Chondrocyte (in vitro differentiated cells): ENCODE results near the gene RNFT2. TPM values are rescaled to one million over a fixed set of nuclear protein-coding genes. Genes with fewer than 3 reads are reported as not detected.

Source experiments
- DNase-seq: peaks from one replicate; pipeline ENCODE4 v3.0.0; 2021; ENCODE audit warnings: mixed read lengths, low spot score
- H3K27ac Mint-ChIP-seq: one replicate; pipeline ENCODE4 v1.8.0; 2021; ENCODE audit warnings: mild to moderate bottlenecking, moderate library complexity, mixed read lengths; ENCODE audit not compliant: unreplicated experiment
- H3K27me3 Mint-ChIP-seq: 2 replicates; pipeline ENCODE4 v1.8.0; 2021; ENCODE audit warnings: low read depth, mixed read lengths
- H3K36me3 Mint-ChIP-seq: 2 replicates; pipeline ENCODE4 v1.8.0; 2021; ENCODE audit warnings: low read depth, mixed read lengths
- H3K4me1 Mint-ChIP-seq: 2 replicates; pipeline ENCODE4 v1.8.0; 2021; ENCODE audit warnings: low read depth, mild to moderate bottlenecking, mixed read lengths
- H3K4me3 Mint-ChIP-seq: one replicate; pipeline ENCODE4 v1.8.0; 2021; ENCODE audit warnings: mild to moderate bottlenecking, moderate library complexity, mixed read lengths; ENCODE audit not compliant: unreplicated experiment
- H3K9me3 Mint-ChIP-seq: 2 replicates; pipeline ENCODE4 v1.8.0; 2021; ENCODE audit warnings: low read depth, mixed read lengths
- total RNA-seq: library from RNA; stranded (reverse); gene quantifications from 3 replicates; pipeline ENCODE4 v1.2.1, GENCODE V29; 2021
- TF ChIP-seq, protein P1 (sequence below): fragments of 200-600 bp; sonication (generic); IDR thresholded peaks from 2 replicates; pipeline ENCODE4 v1.5.0; 2021; ENCODE audit warnings: antibody characterized with exemption, mild to moderate bottlenecking, moderate library complexity

RNFT2 gene
- total RNA-seq, 1 donor from 2014 or later = 5.1 TPM

GRCh38 chr12:116697305-116697704 lies 40.8 kb upstream of the RNFT2 start:
- TF ChIP-seq, protein P1, sequence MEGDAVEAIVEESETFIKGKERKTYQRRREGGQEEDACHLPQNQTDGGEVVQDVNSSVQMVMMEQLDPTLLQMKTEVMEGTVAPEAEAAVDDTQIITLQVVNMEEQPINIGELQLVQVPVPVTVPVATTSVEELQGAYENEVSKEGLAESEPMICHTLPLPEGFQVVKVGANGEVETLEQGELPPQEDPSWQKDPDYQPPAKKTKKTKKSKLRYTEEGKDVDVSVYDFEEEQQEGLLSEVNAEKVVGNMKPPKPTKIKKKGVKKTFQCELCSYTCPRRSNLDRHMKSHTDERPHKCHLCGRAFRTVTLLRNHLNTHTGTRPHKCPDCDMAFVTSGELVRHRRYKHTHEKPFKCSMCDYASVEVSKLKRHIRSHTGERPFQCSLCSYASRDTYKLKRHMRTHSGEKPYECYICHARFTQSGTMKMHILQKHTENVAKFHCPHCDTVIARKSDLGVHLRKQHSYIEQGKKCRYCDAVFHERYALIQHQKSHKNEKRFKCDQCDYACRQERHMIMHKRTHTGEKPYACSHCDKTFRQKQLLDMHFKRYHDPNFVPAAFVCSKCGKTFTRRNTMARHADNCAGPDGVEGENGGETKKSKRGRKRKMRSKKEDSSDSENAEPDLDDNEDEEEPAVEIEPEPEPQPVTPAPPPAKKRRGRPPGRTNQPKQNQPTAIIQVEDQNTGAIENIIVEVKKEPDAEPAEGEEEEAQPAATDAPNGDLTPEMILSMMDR = peak; percentile 60
- H3K4me3 Mint-ChIP-seq = no peak overlapping the region
- peaks cover 2% of the 10 kb centered on the region for H3K36me3 Mint-ChIP-seq
- peaks cover 9% of the 10 kb centered on the region for H3K4me1 Mint-ChIP-seq
- H3K9me3 Mint-ChIP-seq = no peaks in the 10 kb centered on the region
- H3K27ac Mint-ChIP-seq = no peak overlapping the region
- peaks cover 19% of the 10 kb centered on the region for H3K27me3 Mint-ChIP-seq
- DNase-seq = no peak

DNA sequence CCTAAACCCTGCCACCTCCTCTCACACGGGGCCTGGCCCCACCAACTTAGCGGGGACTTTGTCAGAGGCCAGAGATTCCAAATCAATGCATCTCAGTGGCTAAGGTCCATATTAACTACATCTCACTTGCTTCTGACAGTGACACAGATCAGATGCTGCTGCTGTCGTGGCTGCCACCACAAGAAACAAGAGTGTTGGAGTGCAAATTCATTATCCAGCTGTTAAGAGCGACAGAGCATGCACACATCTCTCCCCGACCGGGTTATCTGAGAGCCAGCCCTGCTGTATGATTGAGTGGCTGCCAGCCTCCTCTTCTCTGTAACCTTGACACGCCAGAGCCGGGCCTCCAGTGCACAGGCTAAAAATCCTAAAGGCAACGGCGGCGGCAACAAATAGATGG lies 40.4 kb upstream of the RNFT2 start:
- no peak overlapping the region for H3K27ac Mint-ChIP-seq
- TF ChIP-seq, protein P1 = no peak
- no peaks in the 10 kb centered on the region for H3K9me3 Mint-ChIP-seq
- H3K27me3 Mint-ChIP-seq = peaks cover 18% of the 10 kb centered on the region
- H3K4me3 Mint-ChIP-seq = no peak overlapping the region
- H3K36me3 Mint-ChIP-seq = peaks cover 2% of the 10 kb centered on the region
- H3K4me1 Mint-ChIP-seq = peaks cover 9% of the 10 kb centered on the region
- DNase-seq = no peak

DNA sequence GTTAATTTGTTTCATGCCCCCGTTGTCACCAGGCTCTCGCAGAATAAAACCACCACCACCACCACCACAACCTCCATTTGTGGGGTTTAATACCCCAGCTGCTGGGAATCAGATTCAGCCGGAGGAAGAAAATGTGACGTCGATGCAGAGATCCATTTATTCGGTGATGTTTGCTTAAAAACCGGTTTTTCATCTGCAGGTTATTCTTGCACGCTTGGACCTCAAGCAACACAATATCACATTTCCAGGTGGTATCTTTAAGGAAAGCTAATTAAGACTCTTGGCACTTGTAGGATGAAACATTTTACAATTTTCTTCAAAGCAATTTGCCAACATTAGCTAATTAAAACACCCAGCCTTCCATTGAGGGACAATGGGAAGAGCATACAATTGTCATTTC lies 40.0 kb upstream of the RNFT2 start:
- H3K27ac Mint-ChIP-seq = no peak overlapping the region
- H3K4me1 Mint-ChIP-seq = peaks cover 9% of the 10 kb centered on the region
- H3K4me3 Mint-ChIP-seq = no peak overlapping the region
- peaks cover 2% of the 10 kb centered on the region for H3K36me3 Mint-ChIP-seq
- peaks cover 18% of the 10 kb centered on the region for H3K27me3 Mint-ChIP-seq
- TF ChIP-seq, protein P1 = no peak
- no peak for DNase-seq
- no peaks in the 10 kb centered on the region for H3K9me3 Mint-ChIP-seq

- H3K27ac Mint-ChIP-seq = no peak overlapping the region
- H3K9me3 Mint-ChIP-seq = no peaks in the 10 kb centered on the region
- no peak for DNase-seq
Measured at GRCh38 chr12:116698554-116699075, 39.5 kb upstream of the RNFT2 start.

GRCh38 chr12:116700066-116700465 lies 38.0 kb upstream of the RNFT2 start:
- TF ChIP-seq, protein P1 = no peak
- Mint-ChIP-seq H3K4me3 (no peak overlapping the region), H3K27me3 (peaks cover 2% of the 10 kb centered on the region), H3K27ac (no peak overlapping the region), H3K9me3 (no peaks in the 10 kb centered on the region), H3K4me1 (peaks cover 6% of the 10 kb centered on the region), H3K36me3 (no peaks in the 10 kb centered on the region)
- no peak for DNase-seq

More at GRCh38 chr12:116698554-116699075, 39.5 kb upstream of the RNFT2 start:
- Mint-ChIP-seq H3K27me3 (peaks cover 14% of the 10 kb centered on the region), H3K4me3 (no peak overlapping the region), H3K36me3 (no peaks in the 10 kb centered on the region), H3K4me1 (peaks cover 6% of the 10 kb centered on the region)
- TF ChIP-seq, protein P1 = no peak
